Stimulated activated CD4-positive, alpha-beta T cell treated with anti-CD3 and anti-CD28 coated beads, Interleukin-1b, Interleukin-23, amount 100 ng/mL, for 4 hours (primary cell): Measurements from ENCODE around the gene DNAJC5.
"Not testable (repeated sequence)": the region's sequence is repeated elsewhere in the genome, so short reads cannot be mapped to it uniquely, and the experiment has no call there.

Source experiments
- DNase-seq, 2 donors: peaks; one replicate each; pipeline ENCODE4 v3.0.0-alpha.2; 2020; ENCODE audit warnings: low read depth in 2 of 2

The DNAJC5 gene

DNA sequence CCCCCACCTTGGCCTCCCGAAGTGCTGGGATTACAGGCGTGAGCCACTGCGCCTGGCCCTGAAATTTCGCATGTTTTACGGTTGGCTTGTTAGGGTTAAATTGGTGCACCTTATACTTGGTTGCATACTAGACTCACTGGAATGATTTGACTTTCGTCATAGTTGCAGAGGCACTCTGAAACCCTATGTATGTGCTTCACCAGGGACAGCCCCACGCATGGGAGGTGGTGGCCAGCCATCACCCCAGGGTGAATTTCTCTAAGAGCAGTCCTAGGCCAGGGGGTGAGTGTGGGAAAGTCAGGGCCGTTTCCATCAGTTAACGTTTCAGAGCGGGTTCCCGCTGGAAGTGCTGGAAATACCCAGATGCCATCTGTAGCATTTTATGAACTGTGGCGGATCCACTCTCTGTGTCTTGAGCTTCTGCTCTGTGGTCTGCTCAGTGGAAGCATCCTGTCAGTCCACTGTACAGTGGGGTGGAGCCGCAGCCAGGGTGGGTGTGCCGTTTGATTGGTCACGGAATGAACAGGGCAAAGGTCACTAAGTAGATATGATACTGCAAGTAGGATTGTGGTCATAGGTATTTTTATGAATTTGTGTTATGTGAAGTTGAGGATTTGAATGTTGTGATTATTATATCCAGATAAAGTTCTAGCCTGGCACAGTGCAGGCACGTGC, 13.2 kb downstream of the DNAJC5 start:
- DNase-seq, result no peak

DNA sequence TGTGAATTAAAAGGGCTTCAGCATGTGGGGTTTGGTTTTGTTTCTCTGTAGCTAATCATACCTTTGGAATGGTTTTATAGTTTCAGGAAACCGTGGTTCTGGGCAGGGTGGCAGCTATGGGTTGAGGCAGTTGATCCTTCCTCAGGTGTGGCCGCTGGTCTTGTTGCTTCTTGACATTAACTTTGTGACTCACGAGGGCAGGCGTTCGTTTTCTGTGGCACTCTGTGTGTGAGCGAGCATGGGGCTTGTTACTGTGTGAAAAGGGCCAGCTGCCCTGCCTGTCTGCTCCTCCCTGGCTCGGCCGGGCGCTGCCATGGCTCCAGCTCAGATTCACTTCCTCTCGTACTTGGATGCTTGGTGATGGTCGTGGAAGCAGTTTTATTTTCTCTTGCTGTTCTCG, 16.2 kb downstream of the DNAJC5 start:
- no peak for DNase-seq

- DNase-seq, result no peak
Observed at GRCh38 chr20:63913768-63914167, 18.8 kb downstream of the DNAJC5 start.

- DNase-seq, result no peak
Observed at GRCh38 chr20:63915471-63915870, 20.5 kb downstream of the DNAJC5 start.

DNA sequence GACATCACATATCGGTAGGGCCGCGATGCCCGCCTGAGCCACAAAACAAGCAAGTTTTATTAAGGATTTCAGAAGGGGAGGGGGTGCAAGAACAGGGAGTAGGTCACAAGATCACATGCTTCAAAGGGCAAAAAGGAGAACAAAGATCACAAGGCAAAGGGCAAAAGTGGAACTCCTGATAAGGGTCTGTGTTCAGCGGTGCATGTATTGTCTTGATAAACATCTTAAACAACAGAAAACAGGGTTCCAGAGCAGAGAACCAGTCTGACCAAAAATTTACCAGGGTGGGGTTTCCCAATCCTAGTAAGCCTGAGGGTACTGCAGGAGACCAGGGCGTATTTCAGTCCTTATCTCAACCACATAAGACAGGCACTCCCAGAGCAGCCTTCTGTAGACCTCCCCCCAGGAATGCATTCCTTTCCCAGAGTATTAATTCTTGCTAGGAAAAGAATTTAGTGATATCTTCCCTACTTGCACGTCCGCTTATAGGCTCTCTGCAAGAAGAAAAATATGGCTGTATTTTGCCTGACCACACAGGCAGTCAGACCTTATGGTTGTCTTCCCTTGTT, 21.5 kb downstream of the DNAJC5 start:
- not testable (repeated sequence) for DNase-seq

DNA sequence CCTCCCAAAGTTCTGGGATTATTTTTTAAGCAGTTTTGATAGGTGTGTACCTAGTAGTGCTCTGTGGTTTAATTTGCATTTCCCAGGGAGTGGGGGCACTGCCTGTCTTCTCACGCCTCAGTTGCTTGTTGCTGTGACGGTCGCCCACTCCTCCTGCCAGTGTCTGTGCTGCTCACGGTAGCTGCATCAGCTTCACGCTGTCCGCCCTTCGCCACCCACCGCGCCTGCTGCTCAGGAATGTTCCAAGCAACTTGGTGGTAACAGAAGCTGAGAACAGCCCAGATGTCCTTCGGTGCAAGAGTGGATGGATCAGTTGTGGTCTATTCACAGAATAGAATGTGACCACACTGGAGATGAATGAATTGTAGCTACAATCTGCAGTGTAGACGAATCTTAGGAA, 22.9 kb downstream of the DNAJC5 start:
- no peak for DNase-seq

DNA sequence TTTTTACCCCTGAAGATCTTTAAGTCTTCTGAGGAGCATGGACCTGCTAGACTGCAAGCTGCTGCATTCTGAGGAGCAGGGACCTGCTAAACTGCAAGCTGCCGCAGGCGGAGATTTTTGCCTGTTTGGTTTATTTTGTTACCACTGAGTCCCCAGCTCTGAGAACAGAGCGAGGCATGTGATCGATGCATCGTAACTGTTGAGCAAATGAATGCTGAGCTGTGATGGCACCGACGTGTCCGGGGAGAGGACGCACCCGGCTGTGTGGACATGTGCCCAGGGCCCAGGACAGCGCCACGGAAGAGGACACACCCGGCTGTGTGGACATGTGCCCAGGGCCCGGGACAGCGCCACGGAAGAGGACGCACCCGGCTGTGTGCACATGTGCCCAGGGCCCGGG, 24.2 kb downstream of the DNAJC5 start:
- no peak for DNase-seq

- DNase-seq, result no peak
Observed at GRCh38 chr20:63920226-63920625, 25.3 kb downstream of the DNAJC5 start.

GRCh38 chr20:63923651-63924050, 28.7 kb downstream of the DNAJC5 start:
- DNase-seq, result no peak

DNA sequence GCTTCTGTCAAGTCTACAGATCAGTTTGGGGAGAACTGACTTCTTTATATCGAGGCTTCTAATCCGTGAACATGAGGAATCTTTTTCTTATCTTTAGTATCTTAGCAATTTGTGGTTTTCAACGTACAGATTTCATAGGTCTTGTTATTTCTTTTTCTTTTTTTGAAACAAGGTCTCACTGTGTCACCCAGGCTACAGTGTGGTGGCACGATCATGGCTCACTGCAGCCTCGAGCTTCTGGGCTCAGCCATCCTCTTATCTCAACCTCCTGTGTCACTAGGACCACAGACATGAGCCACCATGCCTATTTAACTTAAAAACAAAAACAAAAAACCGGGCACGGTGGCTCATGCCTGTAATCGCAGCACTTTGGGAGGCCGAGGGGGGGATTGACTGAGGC, 29.3 kb downstream of the DNAJC5 start:
- no peak for DNase-seq

GRCh38 chr20:63926298-63926697, 31.4 kb downstream of the DNAJC5 start:
- DNase-seq, result no peak

- no peak for DNase-seq
Observed at GRCh38 chr20:63929071-63929470, 34.1 kb downstream of the DNAJC5 start.

DNA sequence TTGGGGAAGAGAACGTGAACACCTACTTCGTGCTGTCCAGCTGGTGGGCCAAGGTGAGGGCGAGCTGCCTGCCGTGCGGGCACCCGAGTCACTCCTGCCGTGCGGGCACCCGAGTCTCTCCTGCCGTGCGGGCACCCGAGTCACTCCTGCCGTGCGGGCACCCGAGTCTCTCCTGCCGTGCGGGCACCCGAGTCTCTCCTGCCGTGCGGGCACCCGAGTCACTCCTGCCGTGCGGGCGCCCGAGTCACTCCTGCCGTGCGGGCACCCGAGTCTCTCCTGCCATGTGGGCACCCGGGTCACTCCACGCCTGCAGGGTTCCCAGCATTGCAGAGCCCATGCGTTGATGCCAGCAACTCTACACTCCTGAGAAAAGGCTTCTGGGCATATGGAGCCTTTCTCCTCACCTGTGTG, 34.6 kb downstream of the DNAJC5 start:
- DNase-seq, result not testable (repeated sequence)

DNA sequence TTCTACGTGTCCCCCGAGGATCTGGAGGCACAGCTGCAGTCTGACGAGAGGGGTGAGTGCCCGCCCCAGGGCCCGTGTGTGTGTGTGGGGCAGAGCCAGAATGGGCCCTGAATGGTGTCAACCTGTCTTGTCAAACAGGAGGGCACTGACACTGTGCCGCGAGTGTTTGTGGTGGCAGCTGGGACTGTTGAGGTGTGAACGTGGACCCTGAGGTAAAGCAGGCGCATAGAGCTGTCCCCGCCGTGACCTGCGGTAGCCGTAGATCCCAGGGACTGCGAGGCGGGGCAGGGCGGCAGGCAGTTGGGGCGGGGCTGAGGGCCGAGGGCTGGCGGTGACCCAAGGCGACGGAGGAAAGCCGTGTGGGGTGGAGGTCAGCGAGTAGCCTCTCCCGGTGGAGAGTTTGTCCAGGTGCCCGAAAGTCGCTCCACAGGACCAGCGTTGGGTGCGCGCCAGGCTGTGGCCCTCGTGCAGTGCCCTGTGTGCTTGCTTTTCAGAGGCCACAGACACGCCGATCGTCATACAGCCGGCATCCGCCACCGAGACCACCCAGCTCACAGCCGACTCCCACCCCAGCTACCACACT, 36.1 kb downstream of the DNAJC5 start:
- no peak for DNase-seq

GRCh38 chr20:63931735-63932134, 36.8 kb downstream of the DNAJC5 start:
- DNase-seq, result no peak

DNA sequence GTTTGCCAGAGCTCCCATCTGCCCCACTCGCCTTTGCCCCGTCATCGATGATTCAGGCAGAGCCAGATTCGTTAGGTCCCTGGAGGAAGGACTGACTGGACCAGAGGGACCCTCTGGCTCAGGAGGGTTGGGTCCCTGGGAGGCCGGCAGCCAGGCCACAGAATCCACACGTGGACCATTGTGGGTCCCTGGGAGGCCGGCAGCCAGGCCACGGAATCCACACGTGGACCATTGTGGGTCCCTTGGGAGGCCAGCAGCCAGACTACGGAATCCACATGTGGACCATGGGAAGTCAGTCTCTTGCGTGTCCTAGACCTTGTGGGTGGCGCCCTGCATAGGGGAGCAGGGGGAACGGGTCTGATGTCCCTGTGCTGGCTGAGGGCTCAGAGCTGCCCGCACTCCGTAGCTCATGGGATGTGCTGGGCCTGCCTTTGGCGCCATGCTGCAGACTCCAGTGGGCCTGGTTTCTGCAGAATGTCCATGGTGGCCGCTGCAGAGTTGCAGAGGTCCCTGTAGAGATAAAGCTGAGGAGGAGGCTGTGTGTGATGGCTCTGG, 37.8 kb downstream of the DNAJC5 start:
- no peak for DNase-seq

- DNase-seq, result no peak
Observed at GRCh38 chr20:63933646-63934045, 38.7 kb downstream of the DNAJC5 start.

GRCh38 chr20:63934271-63935068, 39.5 kb downstream of the DNAJC5 start:
- no peak for DNase-seq

GRCh38 chr20:63935447-63935846, 40.5 kb downstream of the DNAJC5 start:
- no peak for DNase-seq

- no peak for DNase-seq
Observed at GRCh38 chr20:63937596-63937995, 42.7 kb downstream of the DNAJC5 start.

- DNase-seq, result no peak
Observed at GRCh38 chr20:63939061-63939935, 44.4 kb downstream of the DNAJC5 start.
